Fibroblast of lung (primary cell): ENCODE results near the gene SDK2. TPM values are rescaled to one million over a fixed set of nuclear protein-coding genes. Genes with fewer than 3 reads are reported as not detected.

Experiments used
- DNase-seq, 2 donors: peaks; one replicate each; pipeline versions ENCODE4 v3.0.0 to v3.0.0-alpha.2; 2010; ENCODE audit warnings: low read depth in 2 of 2
- H2AFZ ChIP-seq: 2 replicates; pipeline ENCODE4 v1.5.1; 2012; ENCODE audit warnings: low read length, control low read depth, inconsistent platforms
- H3K27ac ChIP-seq: 2 replicates; pipeline ENCODE4 v1.5.1; 2011; ENCODE audit warnings: low read length, control low read depth; ENCODE audit not compliant: insufficient read depth
- H3K27me3 ChIP-seq: 2 replicates; pipeline ENCODE4 v1.5.1; 2011; ENCODE audit warnings: mild to moderate bottlenecking, low read length; ENCODE audit not compliant: control insufficient read depth, insufficient read depth
- H3K36me3 ChIP-seq: 2 replicates; pipeline ENCODE4 v1.5.1; 2011; ENCODE audit warnings: low read length; ENCODE audit not compliant: control insufficient read depth, insufficient read depth
- H3K4me1 ChIP-seq: 2 replicates; pipeline ENCODE4 v1.5.1; 2011; ENCODE audit warnings: low read length; ENCODE audit not compliant: control insufficient read depth, insufficient read depth; ENCODE audit errors: extremely low read depth
- H3K4me2 ChIP-seq: 2 replicates; pipeline ENCODE4 v1.5.1; 2011; ENCODE audit warnings: low read length, control low read depth; ENCODE audit not compliant: insufficient read depth; ENCODE audit errors: extremely low read depth
- H3K4me3 ChIP-seq, 4 experiments: fragments of 200-600 bp in 1 of 4; sonication (generic) in 1 of 4; replicated peaks in 1 of 4; 2 replicates each; pipeline ENCODE4 v1.5.1; 2011 to 2016; ENCODE audit warnings: low read length in 4 of 4, low read depth in 3 of 4, mild to moderate bottlenecking in 3 of 4, control low read depth in 2 of 4, inconsistent platforms in 1 of 4, mixed read lengths in 1 of 4; ENCODE audit not compliant: insufficient read depth in 1 of 4; ENCODE audit errors: control extremely low read depth in 1 of 4
- H3K79me2 ChIP-seq: 2 replicates; pipeline ENCODE4 v1.5.1; 2012; ENCODE audit warnings: mild to moderate bottlenecking, low read length, inconsistent platforms; ENCODE audit not compliant: control insufficient read depth, insufficient read depth
- H3K9ac ChIP-seq: 2 replicates; pipeline ENCODE4 v1.5.1; 2011; ENCODE audit warnings: mild to moderate bottlenecking, low read length, control low read depth; ENCODE audit not compliant: insufficient read depth
- H3K9me3 ChIP-seq: 2 replicates; pipeline ENCODE4 v1.5.1; 2012; ENCODE audit warnings: low read depth, low read length; ENCODE audit not compliant: control insufficient read depth, insufficient read depth
- H4K20me1 ChIP-seq: 2 replicates; pipeline ENCODE4 v1.5.1; 2011; ENCODE audit warnings: low read length; ENCODE audit not compliant: control insufficient read depth, insufficient read depth; ENCODE audit errors: extremely low read depth
- CTCF ChIP-seq, 2 donors: IDR thresholded peaks in 1 of 2; conservative IDR thresholded peaks in 1 of 2; 1 replicate in 1 of 2; 2 replicates in 1 of 2; pipeline ENCODE4 v1.5.1; 2011 to 2012; ENCODE audit warnings: low read length in 2 of 2, control low read depth in 1 of 2, inconsistent platforms in 1 of 2, low read depth in 1 of 2, mild to moderate bottlenecking in 1 of 2
- EZH2 ChIP-seq: IDR thresholded peaks from 2 replicates; pipeline ENCODE4 v1.5.1; 2012; ENCODE audit warnings: low read length, control low read depth, mild to moderate bottlenecking; ENCODE audit errors: missing control alignments
- polyA plus RNA-seq, 2 donors: library from polyadenylated mRNA; depleted of rRNA in 1 of 2; stranded (reverse) in 1 of 2; unstranded in 1 of 2; fragments of >200 nt; gene quantifications; 2 replicates each; pipeline ENCODE4 v1.2.1, GENCODE V29; 2011 to 2012; ENCODE audit warnings: missing spikeins in 1 of 2
- total RNA-seq: library from RNA; depleted of rRNA; stranded (reverse); fragments of >200 nt; gene quantifications from 2 replicates; pipeline ENCODE4 v1.2.1, GENCODE V29; 2014

The SDK2 gene
- total and polyA plus RNA-seq, 2 donors (not counting 1 experiment from before 2014, with no cell fraction given), result under 0.01 to 0.01 TPM

GRCh38 chr17:73634629-73635028 lies 9.6 kb downstream of the SDK2 start:
- H4K20me1 ChIP-seq, result no peaks in the 10 kb centered on the region
- no peak for DNase-seq
- no peaks in the 10 kb centered on the region for H3K27me3 ChIP-seq
- no peaks in the 10 kb centered on the region for H3K36me3 ChIP-seq
- no peak overlapping the region for H3K4me2 ChIP-seq
- no peaks in the 10 kb centered on the region for H3K4me1 ChIP-seq
- H3K27ac ChIP-seq, result no peak overlapping the region
- H3K9ac ChIP-seq, result no peak overlapping the region
- no peaks in the 10 kb centered on the region for H3K9me3 ChIP-seq
- H3K4me3 ChIP-seq, result no peak overlapping the region
- H2AFZ ChIP-seq, result no peak overlapping the region
- no peaks in the 10 kb centered on the region for H3K79me2 ChIP-seq
- TF ChIP-seq CTCF (conservative IDR thresholded peaks at IDR 0.05 in 1 of 2, IDR thresholded peaks at IDR 0.05 in 1 of 2; ENCODE audit: low read depth in 1 of 2, low read length in 2 of 2) (no peak), EZH2 (no peak)

GRCh38 chr17:73633736-73634135 lies 10.5 kb downstream of the SDK2 start:
- H4K20me1 ChIP-seq, result no peaks in the 10 kb centered on the region
- no peak overlapping the region for H3K27ac ChIP-seq
- H3K4me3 ChIP-seq, result no peak overlapping the region
- no peak overlapping the region for H3K4me2 ChIP-seq
- no peak overlapping the region for H2AFZ ChIP-seq
- H3K4me1 ChIP-seq, result no peaks in the 10 kb centered on the region
- no peak overlapping the region for H3K9ac ChIP-seq
- no peaks in the 10 kb centered on the region for H3K36me3 ChIP-seq
- H3K27me3 ChIP-seq, result no peaks in the 10 kb centered on the region
- no peaks in the 10 kb centered on the region for H3K9me3 ChIP-seq
- H3K79me2 ChIP-seq, result no peaks in the 10 kb centered on the region
- no peak for DNase-seq
- no peak for TF ChIP-seq CTCF (conservative IDR thresholded peaks at IDR 0.05 in 1 of 2, IDR thresholded peaks at IDR 0.05 in 1 of 2; ENCODE audit: low read depth in 1 of 2, low read length in 2 of 2)
- no peak for TF ChIP-seq EZH2

GRCh38 chr17:73632513-73632912 lies 11.7 kb downstream of the SDK2 start:
- no peak overlapping the region for H3K9ac ChIP-seq
- DNase-seq, result no peak
- H3K27me3 ChIP-seq, result no peaks in the 10 kb centered on the region
- H3K4me2 ChIP-seq, result no peak overlapping the region
- no peaks in the 10 kb centered on the region for H4K20me1 ChIP-seq
- H3K36me3 ChIP-seq, result no peaks in the 10 kb centered on the region
- no peaks in the 10 kb centered on the region for H3K9me3 ChIP-seq
- H3K79me2 ChIP-seq, result no peaks in the 10 kb centered on the region
- H3K4me1 ChIP-seq, result no peaks in the 10 kb centered on the region
- TF ChIP-seq CTCF (conservative IDR thresholded peaks at IDR 0.05 in 1 of 2, IDR thresholded peaks at IDR 0.05 in 1 of 2; ENCODE audit: low read depth in 1 of 2, low read length in 2 of 2) (no peak), EZH2 (no peak)
- no peak overlapping the region for H2AFZ ChIP-seq
- H3K27ac ChIP-seq, result no peak overlapping the region
- H3K4me3 ChIP-seq, result no peak overlapping the region
